GM10266 (cell line): ENCODE data around the gene INHBC.

Experiments used
- DNase-seq: peaks from one replicate; pipeline ENCODE4 v3.0.0; 2012; ENCODE audit errors: extremely low spot score
- TF ChIP-seq, protein P1 (sequence below): IDR thresholded peaks from 2 replicates; pipeline ENCODE4 v1.5.1; 2012; ENCODE audit warnings: mild to moderate bottlenecking, low read depth; ENCODE audit not compliant: control insufficient read depth, insufficient read depth; ENCODE audit errors: missing control alignments

INHBC gene

GRCh38 chr12:57481671-57482070 lies 47.1 kb downstream of the INHBC start:
- TF ChIP-seq, protein P1, sequence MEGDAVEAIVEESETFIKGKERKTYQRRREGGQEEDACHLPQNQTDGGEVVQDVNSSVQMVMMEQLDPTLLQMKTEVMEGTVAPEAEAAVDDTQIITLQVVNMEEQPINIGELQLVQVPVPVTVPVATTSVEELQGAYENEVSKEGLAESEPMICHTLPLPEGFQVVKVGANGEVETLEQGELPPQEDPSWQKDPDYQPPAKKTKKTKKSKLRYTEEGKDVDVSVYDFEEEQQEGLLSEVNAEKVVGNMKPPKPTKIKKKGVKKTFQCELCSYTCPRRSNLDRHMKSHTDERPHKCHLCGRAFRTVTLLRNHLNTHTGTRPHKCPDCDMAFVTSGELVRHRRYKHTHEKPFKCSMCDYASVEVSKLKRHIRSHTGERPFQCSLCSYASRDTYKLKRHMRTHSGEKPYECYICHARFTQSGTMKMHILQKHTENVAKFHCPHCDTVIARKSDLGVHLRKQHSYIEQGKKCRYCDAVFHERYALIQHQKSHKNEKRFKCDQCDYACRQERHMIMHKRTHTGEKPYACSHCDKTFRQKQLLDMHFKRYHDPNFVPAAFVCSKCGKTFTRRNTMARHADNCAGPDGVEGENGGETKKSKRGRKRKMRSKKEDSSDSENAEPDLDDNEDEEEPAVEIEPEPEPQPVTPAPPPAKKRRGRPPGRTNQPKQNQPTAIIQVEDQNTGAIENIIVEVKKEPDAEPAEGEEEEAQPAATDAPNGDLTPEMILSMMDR, result no peak
- no peak for DNase-seq

DNA sequence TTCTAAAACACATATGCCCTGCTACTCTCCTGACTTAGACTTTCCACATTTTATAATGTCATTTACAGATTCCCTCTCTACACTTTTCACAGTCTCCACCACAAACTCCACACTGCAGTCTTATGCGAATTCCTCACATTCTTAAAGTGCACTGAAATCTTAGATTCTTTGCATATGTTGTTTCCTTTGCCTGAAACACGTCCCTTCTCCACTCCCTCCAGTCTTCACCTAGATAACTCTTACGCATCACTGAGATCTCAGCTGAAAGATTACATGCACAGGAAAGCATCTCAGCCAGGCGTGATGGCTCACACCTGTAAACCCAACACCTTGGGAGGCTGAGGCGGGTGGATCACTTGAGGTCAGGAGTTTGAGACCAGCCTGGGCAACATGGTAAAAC lies 48.9 kb downstream of the INHBC start:
- TF ChIP-seq, protein P1, result no peak

DNA sequence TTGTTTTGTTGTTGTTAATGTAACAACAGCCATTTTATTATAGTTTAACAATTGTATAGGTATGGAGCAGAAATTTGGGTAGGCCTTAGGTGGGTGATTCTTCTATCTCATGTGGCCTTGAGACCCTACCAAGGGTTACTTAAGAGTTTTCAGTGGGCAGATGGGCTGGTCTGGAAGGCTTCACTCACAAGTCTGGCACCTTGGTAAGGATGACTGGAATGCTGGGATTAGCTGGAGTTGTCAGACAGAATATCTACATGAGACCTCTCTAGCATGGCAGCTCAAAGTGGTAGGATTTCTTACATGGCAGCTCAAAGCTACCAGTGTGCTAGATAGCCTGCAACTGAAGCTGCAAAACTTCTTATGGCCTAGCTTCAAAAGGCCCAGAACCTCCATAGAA lies 51.1 kb downstream of the INHBC start:
- DNase-seq, result no peak
- TF ChIP-seq, protein P1, result no peak

More for the DNA sequence above, 48.9 kb downstream of the INHBC start:
- no peak for DNase-seq

DNA sequence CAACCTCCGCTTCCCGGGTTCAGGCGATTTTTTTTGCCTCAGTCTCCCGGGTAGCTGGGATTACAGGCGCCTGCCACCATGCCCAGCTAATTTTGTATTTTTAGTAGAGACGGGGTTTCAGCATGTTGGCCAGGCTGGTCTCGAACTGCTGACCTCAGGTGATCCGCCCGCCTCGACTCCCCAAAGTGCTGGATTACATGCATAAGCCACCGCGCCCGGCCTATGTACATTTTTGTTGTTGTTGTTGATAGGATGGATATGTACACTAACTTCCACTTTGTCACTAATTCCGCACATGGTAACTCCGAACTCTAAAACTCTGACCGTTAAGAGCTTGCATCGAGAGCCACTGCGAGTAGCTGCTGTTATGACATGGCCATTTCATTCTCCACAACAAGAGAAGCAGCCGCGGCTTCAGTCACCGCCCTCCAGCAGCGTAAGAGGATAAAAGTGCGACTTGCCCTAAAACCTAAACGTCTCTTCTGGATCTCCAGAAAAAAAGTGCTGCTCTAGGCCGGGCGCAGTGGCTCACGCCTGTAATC lies 52.5 kb downstream of the INHBC start:
- TF ChIP-seq, protein P1, result no peak
- no peak for DNase-seq

- peak; percentile 93 for DNase-seq
- TF ChIP-seq, protein P1, result peak; percentile 35
Observed at GRCh38 chr12:57487597-57488401, 53.2 kb downstream of the INHBC start, which contains the start of gene MARS1. TSS of gene MARS1 (plus strand) at chr12:57488068. CDS start at chr12:57488091, 23 bp downstream.

DNA sequence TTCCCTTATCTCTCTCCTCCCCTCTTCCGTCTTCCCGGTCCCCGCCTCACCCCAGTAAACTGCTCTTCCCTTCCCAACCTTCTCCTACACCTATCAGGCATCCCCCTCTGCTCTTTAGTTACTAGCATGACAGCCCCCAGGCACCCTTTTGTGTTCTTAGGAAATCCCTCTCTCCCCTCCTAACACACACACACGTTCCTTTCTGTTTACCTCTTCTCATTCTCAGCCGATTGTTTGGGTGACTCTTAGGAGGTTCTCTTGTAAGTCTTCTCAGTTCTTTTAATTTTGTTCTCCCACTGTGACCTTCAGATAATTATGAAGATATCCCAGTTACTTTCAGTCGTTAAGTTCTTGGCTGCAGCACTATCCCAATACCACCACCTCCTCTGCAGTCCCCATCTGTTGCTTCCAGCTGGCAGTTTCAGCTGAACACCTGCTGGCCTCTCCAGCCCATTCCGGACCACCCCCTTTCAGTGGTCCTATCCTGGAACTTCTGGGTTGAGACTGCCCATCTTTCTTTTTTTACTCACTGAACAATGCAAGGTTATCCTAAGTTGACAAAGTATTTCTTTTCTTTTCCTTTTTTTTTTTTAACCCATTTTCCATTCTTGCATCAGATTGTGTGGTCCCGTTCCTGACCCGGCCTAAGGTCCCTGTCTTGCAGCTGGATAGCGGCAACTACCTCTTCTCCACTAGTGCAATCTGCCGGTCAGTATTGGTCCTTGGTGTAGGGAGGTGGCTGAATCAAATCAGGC lies 54.0 kb downstream of the INHBC start:
- TF ChIP-seq, protein P1, result no peak
- no peak for DNase-seq
